ENCODE measurements around the gene TTYH3.

GRCh38 chr7:2686101-2686500 is 54.3 kb downstream of the TTYH3 start:
- no peak for TF ChIP-seq CTCF (IDR thresholded peaks at IDR 0.05 in 8 of 11, conservative IDR thresholded peaks at IDR 0.05 in 3 of 11)
- no peak for TF ChIP-seq POLR2A (IDR thresholded peaks at IDR 0.05)
- TF ChIP-seq POLR2AphosphoS5 (IDR thresholded peaks at IDR 0.05): no peak

Data from spleen (tissue), 7 donors.